ENCODE results near the gene ZNF175. TPM values are rescaled to one million over a fixed set of nuclear protein-coding genes. Genes with fewer than 3 reads are reported as not detected.

Gene ZNF175
- total RNA-seq, 1 experiment from 2014 or later: 6.9 TPM

DNA sequence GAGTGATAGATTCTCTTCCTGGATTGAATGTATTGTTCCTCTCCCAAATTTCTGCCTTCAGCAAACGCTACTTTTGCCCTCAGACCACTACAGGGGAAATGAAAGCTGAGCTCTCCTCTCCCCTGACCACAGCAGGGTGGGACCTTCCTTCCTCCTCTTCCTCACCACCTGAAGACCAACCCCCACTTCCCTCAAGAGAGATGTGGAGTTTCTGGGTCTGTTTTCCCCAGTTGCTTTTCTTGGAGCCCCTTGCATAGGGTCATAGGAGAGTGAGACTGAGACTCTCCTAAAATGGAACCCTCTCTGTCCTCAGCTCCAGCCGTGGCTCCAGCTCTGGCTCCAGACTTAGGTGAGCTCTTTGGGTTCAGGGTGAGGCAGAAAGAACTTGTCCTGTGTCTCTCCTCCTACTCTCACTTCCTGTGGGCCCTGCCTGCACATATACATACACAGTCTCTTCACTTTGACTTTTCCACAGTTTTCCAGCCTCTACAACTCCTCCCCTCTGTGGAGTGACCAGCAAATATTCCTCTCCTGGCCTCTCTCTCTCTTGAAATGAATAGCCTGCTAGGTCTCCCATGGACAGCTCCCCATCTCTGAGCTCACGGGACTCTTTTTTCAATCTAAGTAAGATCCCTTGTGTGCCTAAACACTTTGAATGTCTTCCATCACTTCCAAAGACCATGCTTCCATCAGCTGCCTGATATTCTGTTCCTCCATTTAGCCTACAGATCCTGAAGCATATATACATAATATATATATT, 19.2 kb upstream of the ZNF175 start:
- POLR2A ChIA-PET: no interaction called here

DNA sequence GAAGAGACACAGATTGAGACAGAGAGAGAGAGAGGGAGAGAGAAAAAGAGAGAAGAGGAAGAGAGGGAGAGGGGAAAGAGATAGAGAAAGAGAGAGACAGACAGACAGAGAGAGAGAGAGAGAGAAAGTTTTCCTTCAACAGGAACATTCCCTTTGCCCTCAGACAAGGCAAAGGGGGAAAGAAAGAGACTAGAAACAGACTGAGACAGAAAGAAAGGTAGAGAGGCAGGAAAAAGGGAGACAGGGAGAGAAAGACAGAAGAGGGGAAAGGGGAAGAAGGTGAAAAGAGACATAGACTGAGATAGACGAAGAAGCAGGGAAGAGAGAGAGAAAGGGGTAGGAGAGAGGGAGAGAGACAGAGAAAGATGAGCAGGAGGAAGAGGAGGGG, 18.5 kb upstream of the ZNF175 start:
- H3K27ac Mint-ChIP-seq (ENCODE audit: low read depth, unreplicated experiment): no peak overlapping the region
- CTCF ChIA-PET: interaction anchor here (1.2 kb wide), 1 partner anchor 56 kb away, joined by 3 read pairs; no protein-coding TSS in a partner anchor
- H3K4me3 Mint-ChIP-seq (ENCODE audit: unreplicated experiment): no peak overlapping the region
- no peaks in the 10 kb centered on the region for H3K36me3 Mint-ChIP-seq (ENCODE audit: insufficient read depth, unreplicated experiment)
- H3K27me3 Mint-ChIP-seq (ENCODE audit: insufficient read depth, unreplicated experiment): no peaks in the 10 kb centered on the region
- intact Hi-C loops (cut with micrococcal nuclease): no loop called here
- no peaks in the 10 kb centered on the region for H3K4me1 Mint-ChIP-seq (ENCODE audit: insufficient read depth, unreplicated experiment)
- TF ChIP-seq, protein P1, sequence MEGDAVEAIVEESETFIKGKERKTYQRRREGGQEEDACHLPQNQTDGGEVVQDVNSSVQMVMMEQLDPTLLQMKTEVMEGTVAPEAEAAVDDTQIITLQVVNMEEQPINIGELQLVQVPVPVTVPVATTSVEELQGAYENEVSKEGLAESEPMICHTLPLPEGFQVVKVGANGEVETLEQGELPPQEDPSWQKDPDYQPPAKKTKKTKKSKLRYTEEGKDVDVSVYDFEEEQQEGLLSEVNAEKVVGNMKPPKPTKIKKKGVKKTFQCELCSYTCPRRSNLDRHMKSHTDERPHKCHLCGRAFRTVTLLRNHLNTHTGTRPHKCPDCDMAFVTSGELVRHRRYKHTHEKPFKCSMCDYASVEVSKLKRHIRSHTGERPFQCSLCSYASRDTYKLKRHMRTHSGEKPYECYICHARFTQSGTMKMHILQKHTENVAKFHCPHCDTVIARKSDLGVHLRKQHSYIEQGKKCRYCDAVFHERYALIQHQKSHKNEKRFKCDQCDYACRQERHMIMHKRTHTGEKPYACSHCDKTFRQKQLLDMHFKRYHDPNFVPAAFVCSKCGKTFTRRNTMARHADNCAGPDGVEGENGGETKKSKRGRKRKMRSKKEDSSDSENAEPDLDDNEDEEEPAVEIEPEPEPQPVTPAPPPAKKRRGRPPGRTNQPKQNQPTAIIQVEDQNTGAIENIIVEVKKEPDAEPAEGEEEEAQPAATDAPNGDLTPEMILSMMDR (IDR thresholded peaks at IDR 0.05; ENCODE audit: unreplicated experiment): no peak
- POLR2A ChIA-PET: no interaction called here
- no peak for DNase-seq (ENCODE audit: unreplicated experiment)
- H3K9me3 Mint-ChIP-seq (ENCODE audit: unreplicated experiment): peaks cover 20% of the 10 kb centered on the region
- BruUV-seq (replicated peaks): no TSS peak

More for the DNA sequence above, 19.2 kb upstream of the ZNF175 start:
- Mint-ChIP-seq H3K27me3 (ENCODE audit: insufficient read depth, unreplicated experiment) (no peaks in the 10 kb centered on the region), H3K4me1 (ENCODE audit: insufficient read depth, unreplicated experiment) (no peaks in the 10 kb centered on the region), H3K9me3 (ENCODE audit: unreplicated experiment) (peaks cover 20% of the 10 kb centered on the region), H3K36me3 (ENCODE audit: insufficient read depth, unreplicated experiment) (no peaks in the 10 kb centered on the region), H3K27ac (ENCODE audit: low read depth, unreplicated experiment) (no peak overlapping the region), H3K4me3 (ENCODE audit: unreplicated experiment) (no peak overlapping the region)
- no peak for DNase-seq (ENCODE audit: unreplicated experiment)
- intact Hi-C loops (cut with micrococcal nuclease): no loop called here
- TF ChIP-seq, protein P1 (IDR thresholded peaks at IDR 0.05; ENCODE audit: unreplicated experiment): no peak
- CTCF ChIA-PET: interaction anchor here (0.6 to 1.2 kb wide), 2 partner anchors 57 to 157 kb away, joined by 3 read pairs; no protein-coding TSS in a partner anchor
- BruUV-seq (replicated peaks): no TSS peak

DNA sequence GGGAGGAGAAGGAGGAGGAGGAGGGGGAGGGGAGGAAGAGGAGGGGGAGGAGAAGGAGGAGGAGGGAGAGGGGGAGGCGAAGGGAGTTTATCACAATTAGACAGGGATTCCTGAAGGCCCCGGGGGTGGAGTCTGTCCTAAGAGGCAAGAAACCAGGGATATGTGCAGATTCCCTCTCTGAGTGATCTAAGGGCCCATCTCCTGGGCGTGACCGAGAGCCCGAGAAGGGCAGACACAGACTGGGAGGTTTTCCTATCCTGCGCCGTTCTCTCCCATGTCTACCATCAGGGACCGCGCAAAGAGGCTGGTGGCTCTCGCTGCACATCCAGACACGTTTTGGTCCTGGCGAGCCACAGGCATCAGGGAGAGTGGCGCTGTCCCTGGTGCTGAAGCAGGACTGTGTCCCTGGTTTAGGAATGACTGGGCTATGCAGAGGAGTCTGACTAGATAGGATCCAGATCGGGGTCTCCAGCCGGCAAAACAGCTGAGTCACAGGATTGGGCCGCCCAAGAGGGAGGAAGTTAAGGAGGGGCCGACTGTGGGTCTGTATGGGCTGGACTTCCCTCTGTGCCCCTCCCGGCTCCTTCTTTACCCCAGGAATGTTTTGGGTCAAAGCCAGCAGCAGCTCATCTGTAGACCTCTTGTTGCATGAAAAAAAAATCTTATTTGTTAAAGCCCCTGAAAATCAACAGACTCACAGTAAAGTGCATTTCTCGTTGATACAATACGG, 17.9 kb upstream of the ZNF175 start:
- Mint-ChIP-seq H3K27ac (ENCODE audit: low read depth, unreplicated experiment) (no peak overlapping the region), H3K27me3 (ENCODE audit: insufficient read depth, unreplicated experiment) (no peaks in the 10 kb centered on the region), H3K4me1 (ENCODE audit: insufficient read depth, unreplicated experiment) (no peaks in the 10 kb centered on the region), H3K9me3 (ENCODE audit: unreplicated experiment) (peaks cover 20% of the 10 kb centered on the region), H3K36me3 (ENCODE audit: insufficient read depth, unreplicated experiment) (no peaks in the 10 kb centered on the region), H3K4me3 (ENCODE audit: unreplicated experiment) (no peak overlapping the region)
- TF ChIP-seq, protein P1 (IDR thresholded peaks at IDR 0.05; ENCODE audit: unreplicated experiment): no peak
- CTCF ChIA-PET: interaction anchor here (0.6 kb wide), 1 partner anchor 19 kb away, joined by 4 read pairs; no protein-coding TSS in a partner anchor
- intact Hi-C loops (cut with micrococcal nuclease): no loop called here
- POLR2A ChIA-PET: no interaction called here
- no TSS peak for BruUV-seq (replicated peaks)
- peak; percentile 59 for DNase-seq (ENCODE audit: unreplicated experiment)

DNA sequence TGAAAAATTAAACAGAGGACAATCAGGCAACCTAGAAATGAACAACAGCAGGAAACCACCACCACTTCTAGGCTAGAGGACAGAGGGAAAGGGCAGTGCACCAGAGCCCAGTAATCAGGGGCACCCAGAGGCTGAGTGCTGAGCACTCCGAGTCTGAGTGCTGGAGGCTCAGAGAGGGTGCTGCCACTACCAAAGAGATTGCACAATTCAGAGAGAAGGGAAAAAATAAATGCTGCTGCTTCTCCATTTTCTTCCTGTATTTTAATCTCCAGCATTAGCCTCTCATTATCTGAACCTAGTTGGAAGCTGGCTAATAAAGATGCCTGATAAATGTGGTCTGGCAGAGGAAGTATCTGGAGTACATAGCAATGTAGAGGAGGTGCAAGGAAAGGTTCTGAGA, 11.8 kb upstream of the ZNF175 start:
- BruUV-seq (replicated peaks): no TSS peak

More for the DNA sequence above, 11.8 kb upstream of the ZNF175 start:
- Mint-ChIP-seq H3K36me3 (ENCODE audit: insufficient read depth, unreplicated experiment) (no peaks in the 10 kb centered on the region), H3K9me3 (ENCODE audit: unreplicated experiment) (no peaks in the 10 kb centered on the region), H3K27me3 (ENCODE audit: insufficient read depth, unreplicated experiment) (no peaks in the 10 kb centered on the region), H3K27ac (ENCODE audit: low read depth, unreplicated experiment) (no peak overlapping the region), H3K4me3 (ENCODE audit: unreplicated experiment) (no peak overlapping the region), H3K4me1 (ENCODE audit: insufficient read depth, unreplicated experiment) (no peaks in the 10 kb centered on the region)
- CTCF ChIA-PET: no interaction called here
- POLR2A ChIA-PET: interaction anchor here (0.6 kb wide), 1 partner anchor 183 kb away, joined by 3 read pairs; no protein-coding TSS in a partner anchor
- no peak for DNase-seq (ENCODE audit: unreplicated experiment)
- intact Hi-C loops (cut with micrococcal nuclease): no loop called here
- TF ChIP-seq, protein P1 (IDR thresholded peaks at IDR 0.05; ENCODE audit: unreplicated experiment): no peak

Data from MCF 10A (cell line).